ENCODE data around the gene SPSB4. TPM values are rescaled to one million over a fixed set of nuclear protein-coding genes. Genes with fewer than 3 reads are reported as not detected.
A peak's percentile ranks its signal among the peaks of the same experiment; 100 is the strongest.

SPSB4 gene
- total and polyA plus RNA-seq, 8 donors: 2.6 to 20.2 (median 11.1) TPM

DNA sequence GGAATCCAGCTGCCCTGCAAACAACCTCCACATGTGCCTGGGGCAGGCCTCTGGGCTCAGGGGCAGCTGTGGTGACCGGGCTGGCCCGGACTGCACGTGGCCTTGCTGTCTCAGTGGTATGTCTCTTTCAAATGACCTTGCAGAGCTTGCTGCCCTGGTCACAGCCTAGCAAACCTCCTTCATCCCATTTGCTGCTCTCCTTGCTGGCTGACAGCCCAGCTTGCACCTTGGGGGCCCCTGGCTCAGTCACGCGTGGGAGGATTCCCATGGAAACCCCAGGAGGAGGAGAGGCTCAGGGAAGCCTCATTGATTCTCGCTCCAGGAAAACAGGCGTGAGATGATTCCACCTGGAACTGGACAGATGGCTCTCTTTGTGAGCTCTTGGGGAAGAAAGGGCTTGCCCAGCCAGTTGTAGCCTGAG lies 5.6 kb downstream of the SPSB4 start:
- Histone ChIP-seq H3K4me1 (peaks cover 0 to 7% (median 0%) of the 10 kb centered on the region in 3 donors), H3K27ac (peak overlapping the region in 1 of 4 donors; percentile 8), H3K27me3 (no peaks in the 10 kb centered on the region), H3K4me3 (no peak overlapping the region), H3K36me3 (no peaks in the 10 kb centered on the region), H3K9me3 (no peaks in the 10 kb centered on the region)
- TF ChIP-seq, protein P1, sequence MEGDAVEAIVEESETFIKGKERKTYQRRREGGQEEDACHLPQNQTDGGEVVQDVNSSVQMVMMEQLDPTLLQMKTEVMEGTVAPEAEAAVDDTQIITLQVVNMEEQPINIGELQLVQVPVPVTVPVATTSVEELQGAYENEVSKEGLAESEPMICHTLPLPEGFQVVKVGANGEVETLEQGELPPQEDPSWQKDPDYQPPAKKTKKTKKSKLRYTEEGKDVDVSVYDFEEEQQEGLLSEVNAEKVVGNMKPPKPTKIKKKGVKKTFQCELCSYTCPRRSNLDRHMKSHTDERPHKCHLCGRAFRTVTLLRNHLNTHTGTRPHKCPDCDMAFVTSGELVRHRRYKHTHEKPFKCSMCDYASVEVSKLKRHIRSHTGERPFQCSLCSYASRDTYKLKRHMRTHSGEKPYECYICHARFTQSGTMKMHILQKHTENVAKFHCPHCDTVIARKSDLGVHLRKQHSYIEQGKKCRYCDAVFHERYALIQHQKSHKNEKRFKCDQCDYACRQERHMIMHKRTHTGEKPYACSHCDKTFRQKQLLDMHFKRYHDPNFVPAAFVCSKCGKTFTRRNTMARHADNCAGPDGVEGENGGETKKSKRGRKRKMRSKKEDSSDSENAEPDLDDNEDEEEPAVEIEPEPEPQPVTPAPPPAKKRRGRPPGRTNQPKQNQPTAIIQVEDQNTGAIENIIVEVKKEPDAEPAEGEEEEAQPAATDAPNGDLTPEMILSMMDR (IDR thresholded peaks at IDR 0.05): no peak
- intact Hi-C loops (cut with DNase I): loop anchor here in 1 of 3 donors (10.0 kb wide), 1 partner anchor 48 kb away; no protein-coding TSS in a partner anchor
- FAIRE-seq: no peak
- peak; percentile 18 to 43 (median 24) for ATAC-seq
- WGBS, 2 donors: 29% methylated on average over 7 of the region's 7 CpGs
- DNase-seq: peak in 1 of 6 donors; percentile 56

- Histone ChIP-seq H3K36me3 (no peaks in the 10 kb centered on the region), H3K4me1 (peaks cover 0 to 7% (median 0%) of the 10 kb centered on the region in 3 donors), H3K27ac (peak overlapping the region in 1 of 4 donors; percentile 16), H3K9me3 (no peaks in the 10 kb centered on the region), H3K4me3 (no peak overlapping the region), H3K27me3 (no peaks in the 10 kb centered on the region)
- WGBS, 2 donors: 63 to 65% methylated on average over 7 of the region's 7 CpGs
- FAIRE-seq (no peak), ATAC-seq (no peak), DNase-seq (no peak)
- intact Hi-C loops (cut with DNase I): loop anchor here in 1 of 3 donors (10.0 kb wide), 1 partner anchor 47 kb away; no protein-coding TSS in a partner anchor
- TF ChIP-seq, protein P1 (IDR thresholded peaks at IDR 0.05): no peak
These were observed 6.3 kb downstream of the SPSB4 start for GRCh38 chr3:141057436-141057835.

- Histone ChIP-seq H3K9me3 (no peaks in the 10 kb centered on the region), H3K27ac (no peak overlapping the region), H3K4me3 (no peak overlapping the region), H3K36me3 (no peaks in the 10 kb centered on the region), H3K27me3 (no peaks in the 10 kb centered on the region), H3K4me1 (peaks cover 0 to 7% (median 0%) of the 10 kb centered on the region in 3 donors)
- TF ChIP-seq, protein P1 (IDR thresholded peaks at IDR 0.05): no peak
- no peak for FAIRE-seq
- WGBS, 2 donors: 88 to 91% methylated on average over 8 of the region's 8 CpGs
- DNase-seq: no peak
- intact Hi-C loops (cut with DNase I): loop anchor here in 1 of 3 donors (10.0 kb wide), 1 partner anchor 47 kb away; no protein-coding TSS in a partner anchor
- no peak for ATAC-seq
These were observed 7.0 kb downstream of the SPSB4 start for GRCh38 chr3:141057946-141058800.

DNA sequence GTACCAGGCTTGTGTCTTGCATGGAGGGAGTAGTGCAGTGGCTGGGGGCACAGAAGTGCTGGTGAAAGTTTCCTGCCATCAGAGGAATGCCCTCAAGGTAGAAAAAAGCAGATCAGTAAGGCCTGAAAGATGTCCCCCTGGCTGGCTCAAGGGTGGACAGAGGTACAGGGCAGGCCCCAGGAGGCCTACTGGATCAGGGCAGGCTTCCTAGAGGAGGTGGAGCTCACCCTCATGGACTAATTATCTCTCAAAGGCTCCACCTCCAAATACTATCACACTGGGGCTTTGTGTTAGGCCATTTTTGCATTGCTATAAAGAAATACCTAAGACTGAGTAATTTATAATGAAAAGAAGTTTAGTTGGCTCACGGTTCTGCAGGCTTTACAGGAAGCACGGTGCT lies 7.8 kb downstream of the SPSB4 start:
- 93% methylated on average over 2 of the region's 2 CpGs for WGBS, 2 donors
- H3K36me3 ChIP-seq: no peaks in the 10 kb centered on the region
- H3K4me1 ChIP-seq: peaks cover 0 to 12% (median 0%) of the 10 kb centered on the region in 3 donors
- H3K27me3 ChIP-seq: no peaks in the 10 kb centered on the region
- no peaks in the 10 kb centered on the region for H3K9me3 ChIP-seq
- H3K27ac ChIP-seq: no peak overlapping the region
- DNase-seq: no peak
- no peak for ATAC-seq
- intact Hi-C loops (cut with DNase I): loop anchor here in 1 of 3 donors (10.0 kb wide), 1 partner anchor 46 kb away; no protein-coding TSS in a partner anchor
- no peak overlapping the region for H3K4me3 ChIP-seq
- no peak for FAIRE-seq
- TF ChIP-seq, protein P1 (IDR thresholded peaks at IDR 0.05): no peak

Data from pancreas (tissue), 10 donors.